ENCODE data around the gene TICAM2. TPM values are rescaled to one million over a fixed set of nuclear protein-coding genes. Genes with fewer than 3 reads are reported as not detected.

The TICAM2 gene
- total RNA-seq, 1 donor from 2014 or later: 1.00 TPM

DNA sequence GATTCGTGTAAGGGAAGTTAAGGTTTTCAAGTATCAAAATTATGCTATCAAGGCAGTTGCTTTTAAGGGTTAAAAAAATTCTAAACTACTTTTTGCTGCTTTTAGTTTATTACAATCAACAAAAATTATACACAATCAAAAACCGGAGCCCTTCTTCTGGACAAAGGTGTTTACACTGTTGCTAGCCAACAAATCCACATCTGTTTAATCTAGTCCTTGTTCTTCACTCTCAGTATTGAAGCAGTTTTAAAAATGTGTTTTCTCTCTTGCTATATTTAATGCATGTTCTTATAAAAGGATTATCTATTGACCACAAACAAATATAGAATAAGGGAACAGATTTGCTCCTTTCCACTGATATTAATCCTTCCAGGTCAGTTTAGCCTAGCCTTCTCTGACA is 60.2 kb downstream of the TICAM2 start:
- intact Hi-C loops (cut with micrococcal nuclease): loop anchor here (5.0 kb wide), 1 partner anchor 45 kb away; no protein-coding TSS in a partner anchor

- intact Hi-C loops (cut with micrococcal nuclease): loop anchor here (5.0 kb wide), 1 partner anchor 46 kb away; no protein-coding TSS in a partner anchor
These were observed 60.7 kb downstream of the TICAM2 start for GRCh38 chr5:115541611-115542010.

DNA sequence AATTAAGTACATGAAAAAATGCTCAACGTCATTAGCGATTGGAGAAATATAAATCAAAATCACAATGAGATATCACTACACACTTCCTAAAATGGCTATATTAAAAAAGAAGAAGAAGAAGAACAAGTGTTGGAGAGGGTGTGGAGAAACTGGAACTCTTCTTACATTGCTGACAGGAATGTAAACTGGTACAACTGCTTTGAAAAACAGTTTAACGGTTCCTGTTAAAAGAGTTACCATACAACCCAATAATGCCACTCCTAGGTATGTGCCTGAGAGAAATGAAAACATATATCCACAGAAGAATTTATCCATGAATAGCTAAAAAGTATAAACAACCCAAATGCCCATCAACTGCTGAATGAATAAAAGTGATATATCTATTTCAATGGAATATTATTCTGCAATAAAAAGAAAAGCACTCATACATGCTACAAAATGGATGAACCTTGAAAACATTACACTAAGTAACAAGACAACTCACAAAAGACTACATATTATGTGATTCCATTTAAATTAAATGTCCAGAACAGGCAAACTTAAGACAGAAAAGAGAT is 66.7 kb downstream of the TICAM2 start:
- intact Hi-C loops (cut with micrococcal nuclease): no loop called here

GRCh38 chr5:115532517-115532916 is 69.8 kb downstream of the TICAM2 start:
- intact Hi-C loops (cut with micrococcal nuclease): no loop called here

DNA sequence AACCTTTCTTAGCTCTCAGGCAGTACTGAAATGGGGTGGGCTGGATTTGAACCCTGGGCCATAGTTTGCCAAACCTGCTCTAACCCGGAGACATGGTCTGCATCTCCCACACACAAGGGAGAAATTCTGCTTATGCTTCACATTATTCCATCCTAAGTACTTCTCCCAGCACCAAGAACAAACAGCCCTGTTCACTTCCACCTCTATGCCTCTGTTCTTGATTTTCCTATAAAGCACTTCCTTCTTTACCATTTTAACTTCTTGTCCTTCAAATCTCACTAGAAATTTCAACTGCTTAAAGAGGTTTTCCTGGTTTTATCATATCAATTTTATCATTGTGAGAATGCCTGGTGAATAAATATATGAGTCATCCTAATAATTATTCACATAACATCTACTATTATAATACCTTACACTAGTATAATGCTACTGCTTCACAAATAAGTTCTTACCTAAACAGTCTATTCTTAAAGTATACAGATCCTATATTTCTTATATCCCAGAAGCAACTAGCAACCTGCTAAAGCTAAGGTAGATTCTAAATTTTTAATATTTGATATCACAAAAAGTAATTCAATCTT is 70.4 kb downstream of the TICAM2 start:
- intact Hi-C loops (cut with micrococcal nuclease): loop anchor here (2.0 kb wide), 1 partner anchor 13 kb away; the partner anchor contains the start of gene FEM1C

DNA sequence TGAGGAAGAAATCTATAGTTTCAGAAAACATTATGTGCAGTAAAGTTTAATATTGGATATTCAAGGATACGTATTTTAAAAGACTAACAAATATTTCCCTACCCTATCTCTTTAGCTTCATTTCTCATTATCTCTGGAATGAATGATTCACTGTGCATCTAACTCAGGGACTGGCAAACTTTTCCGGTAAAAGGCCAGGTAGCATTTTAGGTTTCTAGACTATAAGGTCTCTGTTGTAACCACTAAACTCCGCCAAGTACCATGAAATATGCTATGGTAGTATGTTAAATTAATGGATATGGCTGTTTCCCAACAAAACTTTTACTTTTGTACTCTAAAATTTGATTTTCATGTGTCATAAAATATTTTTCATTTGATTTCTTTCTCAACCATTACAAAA is 70.9 kb downstream of the TICAM2 start:
- intact Hi-C loops (cut with micrococcal nuclease): loop anchor here (2.0 kb wide), 1 partner anchor 13 kb away; the partner anchor contains the start of gene FEM1C

GRCh38 chr5:115530426-115530825 is 71.9 kb downstream of the TICAM2 start:
- intact Hi-C loops (cut with micrococcal nuclease): loop anchor here (2.0 kb wide), 1 partner anchor 14 kb away; the partner anchor contains the start of gene FEM1C

Other genes with a start within 250 kb of the TICAM2 start
- 13.5 and 13.7 TPM in 2 replicates for gene FEM1C, start 57.7 kb downstream of the TICAM2 start, total RNA-seq
- 45.1 and 47.8 TPM in 2 replicates for gene TMED7, start 23.6 kb upstream of the TICAM2 start, total RNA-seq
- gene CDO1, start 214.2 kb upstream of the TICAM2 start, total RNA-seq: 0.09 and 0.23 TPM in 2 replicates
- 41.4 and 41.8 TPM in 2 replicates for gene ATG12, start 239.1 kb upstream of the TICAM2 start, total RNA-seq
- gene AP3S1, start 239.5 kb upstream of the TICAM2 start, total RNA-seq: 68.7 and 69.4 TPM in 2 replicates

Data from T-helper 2 cell treated with Interferon-gamma antibody and Interleukin-4, amounts not matched to agents 100 ng/mL and 5 ng/mL, for 36 hours (primary cell).